ENCODE results near the gene PSG4.
"Not testable (repeated sequence)": the region's sequence is repeated elsewhere in the genome, so short reads cannot be mapped to it uniquely, and the experiment has no call there.

PSG4 gene

DNA sequence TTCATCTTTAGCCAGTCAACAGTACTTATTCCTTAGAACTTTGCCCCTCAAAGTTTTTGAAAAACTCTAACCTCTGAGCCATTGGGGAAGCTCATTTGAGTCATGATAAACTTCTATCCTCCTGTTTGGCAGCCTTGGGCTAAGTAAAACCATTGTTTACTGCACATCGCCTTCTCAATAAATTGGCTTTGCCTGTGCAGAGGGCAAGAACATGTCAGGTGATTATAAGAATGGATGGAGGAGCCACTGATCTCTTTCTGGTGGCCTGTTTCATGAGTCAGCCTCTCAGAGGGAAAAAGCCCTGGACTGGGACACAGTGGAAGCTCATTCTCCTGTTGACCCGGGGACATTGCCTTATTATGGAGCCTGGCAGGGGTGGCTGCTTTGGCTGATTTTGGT is 19.4 kb upstream of the PSG4 start:
- Mint-ChIP-seq H3K27me3 (ENCODE audit: low read depth) (no peaks in the 10 kb centered on the region), H3K36me3 (ENCODE audit: low read depth) (no peaks in the 10 kb centered on the region), H3K4me3 (no peak overlapping the region), H3K4me1 (no peaks in the 10 kb centered on the region), H3K27ac (no peak overlapping the region), H3K9me3 (peaks cover 19% of the 10 kb centered on the region)
- TF ChIP-seq, protein P1, sequence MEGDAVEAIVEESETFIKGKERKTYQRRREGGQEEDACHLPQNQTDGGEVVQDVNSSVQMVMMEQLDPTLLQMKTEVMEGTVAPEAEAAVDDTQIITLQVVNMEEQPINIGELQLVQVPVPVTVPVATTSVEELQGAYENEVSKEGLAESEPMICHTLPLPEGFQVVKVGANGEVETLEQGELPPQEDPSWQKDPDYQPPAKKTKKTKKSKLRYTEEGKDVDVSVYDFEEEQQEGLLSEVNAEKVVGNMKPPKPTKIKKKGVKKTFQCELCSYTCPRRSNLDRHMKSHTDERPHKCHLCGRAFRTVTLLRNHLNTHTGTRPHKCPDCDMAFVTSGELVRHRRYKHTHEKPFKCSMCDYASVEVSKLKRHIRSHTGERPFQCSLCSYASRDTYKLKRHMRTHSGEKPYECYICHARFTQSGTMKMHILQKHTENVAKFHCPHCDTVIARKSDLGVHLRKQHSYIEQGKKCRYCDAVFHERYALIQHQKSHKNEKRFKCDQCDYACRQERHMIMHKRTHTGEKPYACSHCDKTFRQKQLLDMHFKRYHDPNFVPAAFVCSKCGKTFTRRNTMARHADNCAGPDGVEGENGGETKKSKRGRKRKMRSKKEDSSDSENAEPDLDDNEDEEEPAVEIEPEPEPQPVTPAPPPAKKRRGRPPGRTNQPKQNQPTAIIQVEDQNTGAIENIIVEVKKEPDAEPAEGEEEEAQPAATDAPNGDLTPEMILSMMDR (IDR thresholded peaks at IDR 0.05; ENCODE audit: unreplicated experiment in 3 of 3) = no peak

- not testable (repeated sequence) for H3K4me3 Mint-ChIP-seq; H3K27ac Mint-ChIP-seq; H3K36me3 Mint-ChIP-seq (ENCODE audit: low read depth); H3K27me3 Mint-ChIP-seq (ENCODE audit: low read depth); H3K4me1 Mint-ChIP-seq
- peaks cover 16% of the 10 kb centered on the region for H3K9me3 Mint-ChIP-seq
These were observed 18.9 kb upstream of the PSG4 start for GRCh38 chr19:43224201-43224854.

DNA sequence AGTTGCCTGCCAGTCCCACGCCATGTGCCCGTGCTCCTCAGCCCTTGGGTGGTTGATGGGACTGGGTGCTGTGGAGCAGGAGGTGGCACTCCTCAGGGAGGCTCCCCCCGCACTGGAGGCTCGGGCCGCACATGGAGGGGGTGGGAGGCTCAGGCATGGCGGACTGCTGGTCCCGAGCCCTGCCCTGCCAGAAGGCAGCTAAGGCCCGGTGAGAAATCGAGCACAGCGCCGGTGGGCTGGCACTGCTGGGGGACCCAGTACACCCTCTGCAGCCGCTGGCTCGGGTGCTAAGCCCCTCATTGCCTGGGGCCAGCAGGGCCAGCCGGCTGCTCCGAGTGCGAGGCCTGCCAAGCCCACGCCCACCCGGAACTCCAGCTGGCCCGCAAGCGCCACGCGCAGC is 16.5 kb upstream of the PSG4 start:
- not testable (repeated sequence) for H3K4me3 Mint-ChIP-seq; H3K4me1 Mint-ChIP-seq; H3K27ac Mint-ChIP-seq; H3K36me3 Mint-ChIP-seq (ENCODE audit: low read depth); H3K27me3 Mint-ChIP-seq (ENCODE audit: low read depth)
- H3K9me3 Mint-ChIP-seq = peaks cover 11% of the 10 kb centered on the region

- H3K36me3 Mint-ChIP-seq (ENCODE audit: low read depth); H3K27ac Mint-ChIP-seq; H3K27me3 Mint-ChIP-seq (ENCODE audit: low read depth); H3K4me3 Mint-ChIP-seq; H3K4me1 Mint-ChIP-seq: not testable (repeated sequence)
- peaks cover 17% of the 10 kb centered on the region for H3K9me3 Mint-ChIP-seq
These were observed 13.7 kb upstream of the PSG4 start for GRCh38 chr19:43219136-43219535.

DNA sequence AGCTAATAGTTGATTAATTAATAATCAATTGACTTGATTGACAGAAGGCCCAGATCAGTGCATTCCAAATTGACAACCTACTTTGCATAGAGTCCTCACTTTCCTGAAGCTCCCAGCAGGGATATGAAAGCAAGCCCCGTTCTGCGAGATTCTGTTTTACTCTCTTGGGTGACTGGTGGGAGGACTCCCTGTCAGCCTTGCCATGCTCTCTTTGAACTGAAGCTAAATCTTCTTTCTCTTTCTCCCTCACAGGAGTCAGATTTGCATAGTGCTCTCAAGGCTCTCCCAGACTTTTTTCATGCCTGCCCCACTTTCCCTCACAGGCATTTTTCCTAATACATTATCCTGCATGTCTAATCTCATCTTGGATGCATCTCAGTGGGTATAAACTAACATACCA is 10.4 kb upstream of the PSG4 start:
- H3K4me1 Mint-ChIP-seq = not testable (repeated sequence)

GRCh38 chr19:43207991-43208390 is 2.6 kb upstream of the PSG4 start:
- H3K9me3 Mint-ChIP-seq = peaks cover 19% of the 10 kb centered on the region
- H3K4me1 Mint-ChIP-seq = no peaks in the 10 kb centered on the region

More for the DNA sequence above, 10.4 kb upstream of the PSG4 start:
- H3K4me3 Mint-ChIP-seq; H3K36me3 Mint-ChIP-seq (ENCODE audit: low read depth); H3K9me3 Mint-ChIP-seq; H3K27ac Mint-ChIP-seq; H3K27me3 Mint-ChIP-seq (ENCODE audit: low read depth): not testable (repeated sequence)

GRCh38 chr19:43207174-43207573 is 1.7 kb upstream of the PSG4 start:
- H3K9me3 Mint-ChIP-seq = peaks cover 19% of the 10 kb centered on the region
- not testable (repeated sequence) for H3K4me1 Mint-ChIP-seq; H3K36me3 Mint-ChIP-seq (ENCODE audit: low read depth); H3K4me3 Mint-ChIP-seq; H3K27ac Mint-ChIP-seq; H3K27me3 Mint-ChIP-seq (ENCODE audit: low read depth)

More at GRCh38 chr19:43207991-43208390, 2.6 kb upstream of the PSG4 start:
- Mint-ChIP-seq H3K36me3 (ENCODE audit: low read depth) (no peaks in the 10 kb centered on the region), H3K27ac (no peak overlapping the region), H3K4me3 (no peak overlapping the region), H3K27me3 (ENCODE audit: low read depth) (no peaks in the 10 kb centered on the region)
- TF ChIP-seq, protein P1 (IDR thresholded peaks at IDR 0.05; ENCODE audit: unreplicated experiment in 3 of 3) = no peak

GRCh38 chr19:43203611-43204010 is 1.8 kb downstream of the PSG4 start:
- H3K9me3 Mint-ChIP-seq = peaks cover 17% of the 10 kb centered on the region
- H3K36me3 Mint-ChIP-seq (ENCODE audit: low read depth); H3K27ac Mint-ChIP-seq; H3K27me3 Mint-ChIP-seq (ENCODE audit: low read depth); H3K4me3 Mint-ChIP-seq; H3K4me1 Mint-ChIP-seq: not testable (repeated sequence)

GRCh38 chr19:43201891-43202290 is 3.5 kb downstream of the PSG4 start:
- not testable (repeated sequence) for H3K4me3 Mint-ChIP-seq; H3K4me1 Mint-ChIP-seq; H3K36me3 Mint-ChIP-seq (ENCODE audit: low read depth); H3K27ac Mint-ChIP-seq; H3K27me3 Mint-ChIP-seq (ENCODE audit: low read depth)
- H3K9me3 Mint-ChIP-seq = peaks cover 17% of the 10 kb centered on the region

GRCh38 chr19:43201337-43201801 is 4.1 kb downstream of the PSG4 start:
- not testable (repeated sequence) for H3K4me3 Mint-ChIP-seq; H3K4me1 Mint-ChIP-seq; H3K27me3 Mint-ChIP-seq (ENCODE audit: low read depth); H3K36me3 Mint-ChIP-seq (ENCODE audit: low read depth); H3K27ac Mint-ChIP-seq
- H3K9me3 Mint-ChIP-seq = peaks cover 17% of the 10 kb centered on the region

DNA sequence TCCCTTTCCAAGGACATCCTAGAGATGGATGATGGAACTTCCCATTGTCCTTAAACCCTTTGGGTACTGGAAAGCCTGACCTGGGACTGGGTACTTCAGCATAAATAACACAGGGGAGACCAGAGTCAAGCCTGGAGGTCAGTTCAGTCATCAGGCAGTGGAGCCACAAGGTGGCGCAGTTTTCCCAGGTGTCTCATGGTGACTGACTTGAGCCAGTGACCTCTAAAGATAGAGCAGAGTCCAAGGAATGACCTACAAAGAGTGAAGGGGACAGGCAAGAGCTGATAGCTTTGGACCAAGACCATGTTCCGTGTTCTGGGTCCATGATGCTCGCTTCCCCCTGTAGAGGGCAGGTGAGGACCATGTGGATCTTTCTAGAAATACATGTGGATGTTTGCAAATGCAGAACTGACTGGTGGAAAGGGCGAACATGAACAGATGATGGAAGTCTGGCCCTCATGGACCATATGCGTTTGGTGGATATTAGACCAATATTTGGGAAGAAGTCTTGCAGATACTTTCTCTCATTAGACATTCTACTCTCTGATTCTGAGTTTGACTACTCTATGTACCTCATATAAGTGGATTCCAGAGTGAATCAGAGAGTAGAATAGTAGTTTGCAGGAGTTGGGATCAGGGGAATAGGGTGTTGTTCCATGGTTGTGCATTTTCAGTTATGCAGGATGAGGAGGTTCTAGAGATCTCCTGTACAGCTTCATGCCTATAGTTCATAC is 6.6 kb downstream of the PSG4 start:
- H3K9me3 Mint-ChIP-seq = peaks cover 21% of the 10 kb centered on the region
- not testable (repeated sequence) for H3K4me1 Mint-ChIP-seq; H3K4me3 Mint-ChIP-seq; H3K27me3 Mint-ChIP-seq (ENCODE audit: low read depth); H3K36me3 Mint-ChIP-seq (ENCODE audit: low read depth); H3K27ac Mint-ChIP-seq

DNA sequence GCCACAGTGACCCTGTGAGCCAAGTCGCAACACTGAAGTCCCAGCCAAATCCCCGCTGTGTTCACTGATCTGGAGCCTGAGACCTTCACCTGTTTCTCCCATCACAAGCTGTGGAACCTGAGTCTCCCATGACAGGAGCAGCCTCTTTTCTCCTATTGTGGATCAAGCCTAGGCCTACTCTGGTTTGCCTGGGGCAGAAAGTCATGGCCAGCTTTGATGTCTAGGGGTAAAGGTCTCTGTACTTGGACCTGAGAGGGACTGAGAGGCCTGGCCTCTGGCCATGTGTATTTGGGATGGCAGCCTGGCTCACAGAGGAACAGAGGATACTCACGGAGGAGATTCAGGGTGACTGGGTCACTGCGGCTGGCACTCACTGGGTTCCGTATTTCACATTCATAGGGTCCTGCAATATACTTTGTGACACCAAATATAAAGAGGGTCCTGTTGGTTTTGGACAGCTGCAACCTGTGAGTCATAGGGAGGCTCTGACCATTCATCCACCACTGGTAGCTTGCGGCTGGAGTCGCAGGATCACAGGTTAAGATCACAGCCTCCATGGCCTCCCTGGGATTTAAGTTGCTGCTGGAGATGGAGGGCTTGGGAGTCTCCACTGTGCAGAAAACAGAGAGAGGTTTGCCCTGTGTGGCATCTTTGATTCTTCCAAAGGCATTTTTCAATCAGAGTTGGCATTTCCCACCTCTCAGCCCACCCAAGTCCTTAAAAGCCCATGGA is 7.6 kb downstream of the PSG4 start:
- H3K27me3 Mint-ChIP-seq (ENCODE audit: low read depth); H3K36me3 Mint-ChIP-seq (ENCODE audit: low read depth); H3K4me3 Mint-ChIP-seq; H3K27ac Mint-ChIP-seq; H3K4me1 Mint-ChIP-seq: not testable (repeated sequence)
- peaks cover 25% of the 10 kb centered on the region for H3K9me3 Mint-ChIP-seq

- peaks cover 33% of the 10 kb centered on the region for H3K9me3 Mint-ChIP-seq
- not testable (repeated sequence) for H3K27me3 Mint-ChIP-seq (ENCODE audit: low read depth); H3K4me1 Mint-ChIP-seq; H3K36me3 Mint-ChIP-seq (ENCODE audit: low read depth); H3K4me3 Mint-ChIP-seq; H3K27ac Mint-ChIP-seq
These were observed 11.0 kb downstream of the PSG4 start for GRCh38 chr19:43194397-43194796.

All from nephron (organoid).